OCI-M2 (cell line): Measurements from ENCODE around the gene LRMDA.
"Not testable (repeated sequence)": the region's sequence is repeated elsewhere in the genome, so short reads cannot be mapped to it uniquely, and the experiment has no call there.

ENCODE experiments used
- DNase-seq: peaks from one replicate; lab custom pipeline; 2025; ENCODE audit not compliant: unreplicated experiment; lab: John Stamatoyannopoulos, UW

Gene LRMDA

DNA sequence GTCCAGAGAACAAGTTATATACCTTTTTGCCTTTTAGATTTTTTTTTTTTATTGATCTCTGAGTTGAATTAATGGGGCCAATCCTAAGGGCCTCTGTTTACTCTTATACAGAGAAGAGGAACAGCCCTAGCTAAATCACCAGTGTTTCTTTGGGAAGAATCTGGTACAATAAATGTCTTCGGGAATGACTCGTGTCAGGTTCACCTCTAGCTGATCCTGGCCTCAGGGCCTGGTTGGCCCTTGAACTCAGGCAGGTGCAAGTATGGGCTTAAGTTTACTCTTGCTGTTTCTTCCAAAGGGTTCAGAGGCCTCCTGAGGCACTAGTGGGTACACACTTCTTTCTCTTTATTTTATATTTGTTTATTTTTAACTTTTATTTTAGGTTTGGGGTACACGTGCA is 71.0 kb downstream of the LRMDA start:
- DNase-seq: no peak

- DNase-seq: no peak
These were observed 71.4 kb downstream of the LRMDA start for GRCh38 chr10:75502838-75503237.

DNA sequence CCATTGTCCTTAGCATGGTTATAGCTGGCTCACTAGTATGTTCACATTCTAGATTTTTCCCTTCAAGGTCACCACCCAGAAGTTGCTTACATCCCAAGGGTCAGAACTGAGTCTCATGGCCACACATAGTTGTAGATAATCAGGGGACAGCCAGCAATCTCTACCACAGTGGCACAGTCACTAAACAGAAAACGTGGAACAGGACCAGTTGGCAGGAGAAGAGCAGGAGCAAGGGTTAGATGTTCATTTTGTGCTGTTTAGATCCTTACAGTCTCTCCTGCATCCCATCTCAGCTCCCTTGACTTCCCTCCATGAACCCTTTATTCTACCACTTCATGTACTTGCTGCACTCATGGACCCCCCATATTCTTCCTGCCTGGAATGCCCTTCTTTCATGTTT is 73.9 kb downstream of the LRMDA start:
- no peak for DNase-seq

DNA sequence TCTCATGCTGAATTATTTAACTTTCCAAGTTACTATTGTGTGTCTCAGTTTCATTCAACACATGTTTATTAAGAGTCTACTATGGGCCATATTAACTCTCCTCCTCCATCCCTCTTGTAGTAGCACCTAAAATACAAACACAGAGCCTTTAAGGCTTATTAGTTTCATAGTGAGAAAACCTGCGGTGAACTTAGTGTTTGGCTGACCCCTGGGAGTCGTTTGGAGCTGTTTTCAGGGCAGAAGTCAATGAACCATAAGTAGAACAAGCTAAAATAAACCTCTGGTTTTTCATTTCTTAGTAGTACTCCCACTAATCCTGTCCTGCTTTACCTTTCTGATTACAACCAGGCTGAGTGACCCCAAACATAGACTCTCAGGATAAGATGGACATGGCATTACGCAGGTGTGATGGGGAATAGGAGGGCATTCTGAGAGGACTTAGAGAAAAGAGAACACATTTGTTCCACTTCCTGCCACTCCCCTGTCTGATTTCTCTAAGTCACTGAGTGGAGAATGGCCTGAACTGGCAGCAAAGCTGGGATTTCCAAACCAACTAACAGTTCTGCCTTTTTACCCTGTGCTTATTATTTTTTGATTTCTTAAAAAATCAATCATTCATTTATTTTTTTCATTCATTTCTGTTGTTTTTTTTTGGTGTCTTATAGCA is 74.5 kb downstream of the LRMDA start:
- DNase-seq: no peak

DNA sequence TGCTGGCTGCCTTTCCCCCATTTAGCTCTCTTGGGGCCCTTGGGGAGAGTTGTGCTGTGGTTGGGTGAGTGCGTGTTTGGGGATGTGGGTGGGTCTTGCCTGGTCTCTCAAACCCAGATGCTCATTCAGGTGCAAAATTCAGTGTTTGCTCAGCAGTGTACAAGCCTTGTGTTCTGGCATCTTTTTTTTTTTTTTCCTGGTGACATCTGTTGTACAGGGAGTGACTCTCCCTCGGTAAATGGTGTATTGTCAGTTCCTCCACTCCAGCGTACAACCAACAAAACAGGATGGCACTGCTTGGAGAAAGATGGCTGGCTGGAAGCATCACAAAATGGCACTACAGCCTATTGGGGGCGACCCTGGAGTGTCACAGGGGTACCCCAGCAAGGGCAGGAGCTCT is 75.5 kb downstream of the LRMDA start:
- no peak for DNase-seq

GRCh38 chr10:75507469-75507868 is 76.0 kb downstream of the LRMDA start:
- DNase-seq: no peak

- DNase-seq: no peak
These were observed 76.9 kb downstream of the LRMDA start for GRCh38 chr10:75508239-75508813.

- DNase-seq: no peak
These were observed 77.4 kb downstream of the LRMDA start for GRCh38 chr10:75508814-75509306.

- DNase-seq: no peak
These were observed 78.3 kb downstream of the LRMDA start for GRCh38 chr10:75509706-75510105.

- no peak for DNase-seq
These were observed 79.6 kb downstream of the LRMDA start for GRCh38 chr10:75511011-75511410.

DNA sequence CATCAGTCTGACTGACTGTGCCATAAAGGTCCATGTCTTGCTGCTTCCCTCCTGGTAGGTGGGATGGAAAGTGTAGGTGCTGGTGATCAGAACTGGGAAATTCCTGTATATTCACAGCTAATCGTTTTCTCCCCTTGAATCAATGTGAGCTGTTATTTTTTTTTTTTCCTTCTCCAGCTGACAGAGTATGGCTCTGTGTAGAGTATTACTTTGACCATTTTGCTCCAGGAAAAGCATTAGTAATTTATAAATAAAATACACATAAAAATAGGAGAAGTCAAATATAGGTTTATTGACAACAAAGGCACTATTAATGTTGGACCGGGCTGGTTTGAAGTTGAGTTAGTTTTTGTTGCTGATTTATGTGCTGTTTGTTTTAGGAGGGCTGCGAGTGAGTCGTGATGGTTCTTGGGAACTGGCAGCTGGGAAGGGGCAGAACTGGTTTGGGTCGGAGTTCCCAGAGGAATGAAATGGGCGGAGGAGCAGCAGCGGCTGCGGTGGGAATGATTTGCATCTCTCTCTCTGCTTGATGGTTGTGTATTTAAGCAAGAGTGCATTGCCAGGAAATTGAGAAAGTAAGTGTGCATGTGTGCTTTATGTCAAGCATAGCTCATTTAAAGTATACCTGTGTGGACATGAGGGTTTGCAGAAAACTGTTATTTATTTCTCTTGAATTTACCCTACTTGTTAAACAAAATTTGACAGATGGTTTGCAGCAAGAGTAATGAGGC is 80.9 kb downstream of the LRMDA start:
- no peak for DNase-seq

DNA sequence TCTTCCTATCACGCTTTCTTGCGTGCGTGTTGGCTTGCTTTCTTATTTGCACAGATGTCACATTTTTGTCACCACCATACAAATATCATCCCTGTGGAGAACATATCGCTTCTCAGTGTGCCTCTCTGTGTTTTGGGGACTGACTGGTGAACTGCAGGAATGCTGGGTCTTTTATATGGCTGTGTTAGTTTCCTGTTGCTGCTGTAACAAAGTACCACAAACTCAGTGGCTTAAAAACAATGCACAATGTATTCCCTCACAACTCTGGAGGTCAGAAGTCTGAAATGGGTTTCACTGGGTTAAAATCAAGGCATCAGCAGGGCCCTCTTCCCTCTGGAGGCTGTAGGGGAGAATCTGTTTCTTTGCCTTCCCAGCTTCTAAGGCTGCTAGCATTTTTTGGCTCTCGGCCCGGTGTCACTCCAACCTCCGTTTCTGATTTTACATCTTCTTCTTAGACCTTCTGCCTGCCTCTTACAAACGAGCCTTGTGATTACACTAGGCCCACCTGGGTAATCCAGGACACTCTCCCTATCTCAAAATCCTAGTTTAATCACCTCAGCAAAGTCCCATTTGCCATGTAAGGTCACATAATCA is 82.0 kb downstream of the LRMDA start:
- no peak for DNase-seq

DNA sequence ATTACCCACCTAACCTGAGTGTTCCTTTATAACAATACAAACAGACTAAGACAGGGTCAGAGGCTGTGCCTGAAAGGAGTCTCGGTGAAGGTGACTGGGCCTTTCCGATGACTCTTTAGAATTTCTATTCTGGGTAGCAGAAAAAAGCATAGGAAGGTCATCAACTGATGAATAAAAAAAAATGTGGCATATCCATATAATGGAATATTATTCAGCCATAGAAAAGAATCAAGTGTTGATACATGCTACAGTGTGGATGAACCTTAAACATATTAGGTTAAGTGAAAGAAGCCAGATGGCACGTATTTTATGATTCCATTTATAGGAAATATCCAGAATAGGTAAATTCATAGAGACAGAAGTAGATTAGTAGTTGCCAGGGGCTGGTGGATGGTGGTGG is 83.4 kb downstream of the LRMDA start:
- DNase-seq: no peak

- not testable (repeated sequence) for DNase-seq
These were observed 84.7 kb downstream of the LRMDA start for GRCh38 chr10:75516154-75516553.

DNA sequence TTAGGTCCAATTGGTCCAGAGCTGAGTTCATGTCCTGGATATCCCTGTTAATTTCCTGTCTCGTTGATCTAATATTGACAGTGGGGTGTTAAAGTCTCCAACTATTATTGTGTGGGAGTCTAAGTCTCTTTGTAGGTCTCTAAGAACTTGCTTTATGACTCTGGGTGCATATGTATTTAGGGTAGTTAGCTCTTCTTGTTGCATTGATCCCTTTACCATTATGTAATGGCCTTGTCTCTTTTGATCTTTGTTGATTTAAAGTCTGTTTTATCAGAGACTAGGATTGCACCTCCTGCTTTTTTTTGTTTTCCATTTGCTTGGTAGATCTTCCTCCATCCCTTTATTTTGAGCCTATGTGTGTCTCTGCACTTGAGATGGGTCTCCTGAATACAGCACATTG is 87.8 kb downstream of the LRMDA start:
- DNase-seq: not testable (repeated sequence)

DNA sequence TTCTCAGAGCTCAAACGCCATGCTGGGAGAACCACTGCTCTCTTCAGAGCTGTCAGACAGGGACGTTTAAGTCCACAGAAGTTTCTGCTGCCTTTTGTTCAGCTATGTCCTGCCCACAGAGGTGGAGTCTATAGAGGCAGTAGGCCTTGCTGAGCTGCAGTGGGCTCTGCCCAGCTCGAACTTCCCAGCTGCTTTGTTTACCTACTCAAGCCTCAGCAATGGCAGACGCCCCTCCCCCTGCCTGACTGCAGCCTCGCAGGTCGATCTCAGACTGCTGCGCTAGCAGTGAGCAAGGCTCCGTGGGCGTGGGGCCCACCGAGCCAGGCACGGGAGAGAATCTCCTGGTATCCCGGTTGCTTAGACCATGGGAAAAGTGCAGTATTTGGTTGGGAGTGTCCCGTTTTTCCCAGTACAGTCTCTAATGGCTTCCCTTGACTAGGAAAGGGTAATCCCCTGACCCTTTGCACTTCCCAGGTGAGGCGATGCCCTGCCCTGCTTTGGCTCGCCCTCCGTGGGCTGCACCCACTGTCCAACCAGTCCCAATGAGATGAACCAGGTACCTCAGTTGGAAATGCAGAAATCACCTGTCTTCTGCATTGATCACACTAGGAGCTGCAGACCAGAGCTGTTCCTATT is 89.9 kb downstream of the LRMDA start:
- DNase-seq: not testable (repeated sequence)

- DNase-seq: no peak
These were observed 93.6 kb downstream of the LRMDA start for GRCh38 chr10:75525067-75525466.

DNA sequence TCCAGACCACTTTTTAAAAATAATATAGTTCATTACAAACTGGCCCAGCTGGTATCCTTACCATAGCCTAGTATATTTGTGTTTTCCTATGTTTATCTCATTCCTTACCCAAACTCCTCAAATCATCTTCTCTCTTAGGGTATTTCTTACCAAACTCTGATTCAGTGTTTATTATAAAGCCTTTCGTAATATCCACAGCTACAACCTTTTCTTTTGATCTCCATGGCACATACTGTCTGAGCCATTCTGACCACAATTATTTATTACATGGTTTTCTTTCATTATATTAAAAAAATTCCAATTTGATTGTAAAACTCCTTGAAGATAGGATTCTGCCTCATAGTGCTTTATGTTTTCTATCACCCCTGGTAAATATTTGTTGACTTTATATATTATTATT is 94.2 kb downstream of the LRMDA start:
- no peak for DNase-seq

DNA sequence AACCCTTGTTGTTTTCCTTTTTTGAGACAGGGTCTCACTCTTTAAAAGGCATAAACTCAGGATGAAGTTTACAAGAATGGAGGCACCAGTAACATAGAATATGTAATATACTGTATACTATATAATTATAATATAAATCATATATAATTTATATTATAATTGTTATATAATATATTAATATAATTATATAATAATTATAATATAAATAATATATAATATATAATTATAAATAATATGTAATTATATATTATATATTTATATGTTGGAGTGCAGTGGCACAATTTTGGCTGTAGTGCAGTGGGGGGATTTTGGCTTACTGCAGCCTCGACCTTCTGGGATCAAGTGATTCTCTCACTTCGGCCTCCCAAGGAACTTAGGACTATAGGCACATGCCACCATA is 96.1 kb downstream of the LRMDA start:
- no peak for DNase-seq

DNA sequence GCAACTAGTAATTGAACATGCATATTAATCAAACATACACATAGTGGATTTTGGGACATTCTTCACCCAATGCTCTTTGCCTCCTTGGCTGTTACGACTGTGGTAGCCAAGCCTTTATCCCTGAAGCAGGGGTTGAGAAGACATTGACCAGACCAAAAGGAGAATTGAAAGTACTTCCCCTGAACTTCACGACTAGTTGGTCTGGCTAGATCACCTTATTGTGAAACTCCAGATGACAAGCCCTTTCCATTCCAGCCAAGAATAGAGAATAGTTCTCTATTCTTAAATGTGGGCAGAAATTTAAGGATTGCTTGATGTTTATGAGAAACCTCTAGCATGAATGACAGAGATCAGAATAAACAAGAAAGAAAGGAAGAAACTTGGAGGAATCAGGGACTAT is 97.0 kb downstream of the LRMDA start:
- no peak for DNase-seq

- DNase-seq: no peak
These were observed 98.9 kb downstream of the LRMDA start for GRCh38 chr10:75530299-75530698.
